ENCODE results near the gene LHX6.

LHX6 gene

GRCh38 chr9:122234022-122234748 is 5.4 kb upstream of the LHX6 start:
- no peak for DNase-seq (ENCODE audit: low spot score)

GRCh38 chr9:122232796-122233306 is 4.1 kb upstream of the LHX6 start:
- DNase-seq (ENCODE audit: low spot score) = no peak

GRCh38 chr9:122229485-122229837 is 704 bp upstream of the LHX6 start:
- no peak for DNase-seq (ENCODE audit: low spot score)

GRCh38 chr9:122228191-122228567 is 578 bp downstream of the LHX6 start:
- no peak for DNase-seq (ENCODE audit: low spot score)

- DNase-seq (ENCODE audit: low spot score) = no peak
These were observed 1.2 kb downstream of the LHX6 start for GRCh38 chr9:122227575-122227900.

GRCh38 chr9:122226758-122227574 is 1.8 kb downstream of the LHX6 start:
- no peak for DNase-seq (ENCODE audit: low spot score)

GRCh38 chr9:122226142-122226757 is 2.5 kb downstream of the LHX6 start:
- DNase-seq (ENCODE audit: low spot score) = no peak

GRCh38 chr9:122225312-122226141 is 3.2 kb downstream of the LHX6 start:
- DNase-seq (ENCODE audit: low spot score) = no peak

GRCh38 chr9:122223435-122223834 is 5.3 kb downstream of the LHX6 start:
- no peak for DNase-seq (ENCODE audit: low spot score)

GRCh38 chr9:122222791-122223190 is 6.0 kb downstream of the LHX6 start:
- DNase-seq (ENCODE audit: low spot score) = no peak

GRCh38 chr9:122221183-122221811 is 7.5 kb downstream of the LHX6 start:
- no peak for DNase-seq (ENCODE audit: low spot score)

GRCh38 chr9:122220673-122221182 is 8.0 kb downstream of the LHX6 start:
- no peak for DNase-seq (ENCODE audit: low spot score)

- DNase-seq (ENCODE audit: low spot score) = no peak
These were observed 8.7 kb downstream of the LHX6 start for GRCh38 chr9:122219856-122220672.

GRCh38 chr9:122218935-122219855 is 9.6 kb downstream of the LHX6 start:
- no peak for DNase-seq (ENCODE audit: low spot score)

GRCh38 chr9:122218071-122218934 is 10.5 kb downstream of the LHX6 start:
- DNase-seq (ENCODE audit: low spot score) = no peak

- no peak for DNase-seq (ENCODE audit: low spot score)
These were observed 11.1 kb downstream of the LHX6 start for GRCh38 chr9:122217640-122218039.

GRCh38 chr9:122216798-122217418 is 11.8 kb downstream of the LHX6 start:
- DNase-seq (ENCODE audit: low spot score) = no peak
